DMS79 (cell line): Measurements from ENCODE around the gene SP8.

ENCODE experiments used
- DNase-seq: peaks from one replicate; lab custom pipeline; 2025; lab: John Stamatoyannopoulos, UW

SP8 gene

GRCh38 chr7:20793694-20794394 is 7.2 kb upstream of the SP8 start:
- DNase-seq = no peak

DNA sequence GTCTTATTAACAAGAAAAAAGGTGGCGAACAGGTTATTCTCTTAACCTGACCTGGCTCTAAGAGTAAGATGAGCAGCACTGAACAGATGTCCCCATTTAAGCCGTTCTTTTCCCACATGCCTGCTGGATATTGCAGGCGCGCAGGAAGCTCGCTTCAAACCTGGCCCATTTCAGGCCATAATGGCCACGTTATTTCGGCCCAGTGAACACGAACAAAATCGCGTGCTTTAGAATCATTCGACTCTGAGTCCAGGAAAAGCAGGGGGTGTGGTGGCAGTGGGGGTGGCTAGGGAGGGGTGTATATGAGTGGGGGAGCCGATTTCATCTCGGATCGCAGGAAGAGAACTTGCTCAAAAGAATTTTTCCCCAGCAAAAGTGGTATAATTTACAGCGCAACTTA is 6.6 kb upstream of the SP8 start:
- no peak for DNase-seq

GRCh38 chr7:20791538-20792434 is 5.1 kb upstream of the SP8 start:
- DNase-seq = no peak

DNA sequence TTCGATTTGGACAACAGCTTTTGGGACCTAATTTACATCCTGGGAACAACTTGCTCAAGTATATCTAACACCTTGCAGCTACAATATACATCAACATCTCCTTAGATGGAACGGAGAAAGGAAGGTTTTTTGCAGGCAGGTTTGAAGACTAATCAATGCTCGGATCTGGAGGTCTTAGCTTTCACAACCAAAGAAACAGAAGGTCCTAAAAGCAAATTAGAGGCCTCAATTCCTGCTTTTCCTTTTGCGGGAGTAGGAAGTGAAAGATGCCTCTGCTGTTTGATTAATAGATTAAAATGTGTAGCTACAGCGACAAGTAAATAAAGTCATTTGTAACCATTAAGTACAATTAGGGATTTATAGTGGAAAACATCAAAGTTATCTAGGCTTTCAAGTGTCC is 3.7 kb upstream of the SP8 start:
- no peak for DNase-seq

GRCh38 chr7:20788420-20788990 is 1.8 kb upstream of the SP8 start:
- no peak for DNase-seq

- no peak for DNase-seq
Observed at GRCh38 chr7:20787660-20788419, 1.2 kb upstream of the SP8 start.

DNA sequence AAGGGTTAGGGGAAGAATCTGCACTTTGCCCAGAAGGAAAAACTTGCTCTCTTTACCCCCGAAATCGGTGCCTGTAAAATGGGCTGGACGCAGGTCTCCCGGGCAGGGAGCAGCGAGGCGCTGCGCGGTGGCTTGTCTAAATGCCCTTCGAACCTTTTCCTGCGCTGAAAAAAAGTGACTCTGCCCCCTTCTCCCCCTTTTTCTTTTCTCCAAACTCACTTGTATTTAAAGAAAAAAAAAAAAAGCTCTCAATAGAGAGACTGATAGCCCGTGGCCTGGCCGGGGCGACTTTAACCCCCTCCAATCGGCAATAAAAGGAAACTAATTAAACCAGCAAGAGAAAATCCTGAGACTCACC is 286 bp downstream of the SP8 start:
- DNase-seq = no peak

DNA sequence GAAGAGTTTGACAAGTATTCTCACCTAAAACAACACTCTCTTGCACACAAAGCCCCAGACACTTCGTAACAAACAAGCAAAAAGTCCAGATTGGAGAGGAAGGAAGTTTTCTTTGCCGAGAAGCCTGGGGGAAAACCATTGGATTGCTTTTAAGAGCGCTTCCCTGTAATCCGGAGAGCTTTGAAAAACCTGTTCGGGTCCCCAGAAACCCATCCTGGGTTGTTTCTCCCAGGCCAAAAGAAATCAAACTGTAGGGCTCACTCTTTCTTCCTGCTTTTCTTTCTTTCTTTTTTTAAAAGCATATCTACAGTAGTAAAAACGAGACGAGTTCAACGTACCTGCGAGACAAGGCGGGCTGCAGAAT is 655 bp downstream of the SP8 start:
- no peak for DNase-seq

DNA sequence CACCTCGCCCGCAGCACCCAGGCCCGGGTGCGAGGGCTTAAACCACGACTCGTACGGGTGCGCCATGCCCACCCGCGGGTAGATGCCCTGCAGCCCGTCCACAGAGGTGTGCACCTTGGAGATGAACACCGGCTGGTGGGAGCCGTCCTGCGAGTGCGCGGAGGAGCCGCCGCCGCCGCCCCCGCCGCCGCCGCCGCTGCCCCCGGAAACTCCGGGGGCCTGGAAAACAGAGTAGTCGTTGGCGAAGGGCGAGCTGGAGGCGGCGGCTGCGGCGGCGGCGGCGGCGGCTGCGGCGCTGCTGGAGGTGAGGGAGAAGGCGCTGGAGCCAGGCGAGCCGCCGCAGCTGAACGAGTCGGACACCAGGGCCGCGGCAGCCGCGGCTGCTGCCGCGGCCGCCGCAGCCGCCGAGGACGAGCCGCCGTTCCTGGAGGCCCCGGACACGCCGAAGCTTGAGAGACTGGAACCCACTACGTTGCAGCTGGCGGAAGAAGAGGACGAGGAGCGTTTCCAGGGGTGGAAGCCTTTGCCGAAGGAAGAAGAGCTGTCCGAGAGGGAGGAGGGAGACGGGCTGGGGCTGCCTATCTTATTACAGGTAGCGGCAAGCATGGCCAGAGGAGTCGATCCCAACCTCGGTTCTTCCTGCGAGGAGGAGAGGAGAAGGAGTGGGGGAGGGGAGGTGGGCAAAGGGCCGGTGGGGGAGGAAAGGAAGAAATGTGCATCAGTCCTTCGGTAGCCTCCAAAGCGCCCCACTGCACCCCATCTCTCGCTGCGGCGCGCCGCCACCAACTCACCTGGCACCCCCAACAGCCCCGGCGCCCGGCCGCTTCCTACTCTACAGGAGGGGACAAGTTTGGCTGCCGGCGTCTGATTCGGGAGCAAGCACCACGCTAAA is 1.3 kb downstream of the SP8 start:
- DNase-seq = no peak

GRCh38 chr7:20784388-20785156 is 2.1 kb downstream of the SP8 start:
- no peak for DNase-seq

- DNase-seq = no peak
Observed at GRCh38 chr7:20783700-20784387, 2.8 kb downstream of the SP8 start.

- DNase-seq = no peak
Observed at GRCh38 chr7:20783125-20783699, 3.5 kb downstream of the SP8 start.

- DNase-seq = no peak
Observed at GRCh38 chr7:20779041-20779440, 7.6 kb downstream of the SP8 start.

- peak; percentile 8 for DNase-seq
Observed at GRCh38 chr7:20778063-20778721, 8.5 kb downstream of the SP8 start.

DNA sequence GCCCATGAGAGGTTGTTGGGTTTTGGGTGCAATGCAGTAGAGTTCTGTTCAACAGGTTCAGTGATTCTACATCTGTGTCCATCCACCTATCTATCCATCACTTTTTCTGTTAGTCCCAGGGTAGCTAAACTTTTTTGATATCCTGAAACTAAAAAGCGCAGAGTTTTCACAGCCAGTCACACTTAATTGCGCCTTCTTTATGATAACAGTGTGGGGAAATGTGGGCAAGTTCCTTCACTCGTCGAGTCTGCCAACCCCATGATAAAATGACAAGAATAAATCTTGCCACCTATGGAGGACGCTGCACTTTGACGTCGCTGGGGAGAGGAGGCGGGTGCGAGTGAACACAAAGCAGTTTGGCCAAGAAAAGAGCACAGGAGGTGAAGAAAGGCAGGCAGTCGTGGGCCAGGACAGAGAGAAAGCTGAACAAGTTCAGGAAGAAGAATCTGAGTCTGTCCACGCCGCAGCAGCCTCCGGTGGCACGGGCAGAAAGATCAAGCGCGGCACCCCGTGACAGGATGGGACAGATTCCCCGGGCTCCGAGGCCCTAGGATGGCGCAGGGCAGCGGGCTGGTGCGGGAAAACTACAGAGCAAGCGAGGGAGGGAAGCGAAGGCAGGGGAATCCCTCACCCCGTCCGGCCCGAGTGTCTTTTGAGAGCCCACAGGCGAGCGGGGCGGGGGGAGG is 9.2 kb downstream of the SP8 start:
- DNase-seq = no peak

GRCh38 chr7:20776942-20777341 is 9.7 kb downstream of the SP8 start:
- DNase-seq = no peak

DNA sequence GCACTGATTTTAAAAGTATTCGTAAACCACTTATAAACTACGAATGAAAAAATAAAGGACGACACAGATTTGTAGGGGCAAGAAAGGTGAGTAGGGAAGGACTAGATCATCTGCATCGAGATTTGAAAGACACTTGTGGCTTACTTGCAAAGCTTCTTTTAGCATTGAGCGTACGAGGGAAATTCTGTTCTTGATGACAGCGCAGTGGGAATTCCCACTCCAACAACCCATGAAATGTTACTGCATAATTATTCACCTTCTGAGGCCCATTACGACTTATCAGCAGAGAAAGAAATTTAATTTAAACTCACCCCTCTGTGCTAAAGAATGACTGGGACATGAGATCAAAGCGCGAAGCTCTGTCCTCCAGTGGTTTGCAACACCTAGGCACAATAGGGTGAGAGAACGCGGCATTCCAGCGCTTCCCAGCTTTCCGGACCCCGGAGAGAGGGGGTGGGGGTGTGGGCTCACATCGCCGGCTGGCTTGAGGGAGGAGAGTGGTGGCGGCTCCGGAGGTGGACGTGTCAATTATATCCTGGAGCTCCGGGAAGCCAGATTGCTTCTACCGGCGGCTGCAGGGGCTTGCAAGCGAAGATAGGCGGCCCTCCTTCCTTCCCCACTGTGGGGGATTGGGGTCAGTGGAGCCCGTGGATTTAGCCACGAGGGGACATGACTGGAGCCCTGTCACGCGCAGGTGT is 10.3 kb downstream of the SP8 start:
- no peak for DNase-seq

GRCh38 chr7:20754001-20754400 is 32.7 kb downstream of the SP8 start:
- no peak for DNase-seq
